GM20431 (cell line): ENCODE measurements around the gene PAX5.

Experiments used
- in situ Hi-C: fragments of 300-500 bp; cut with MseI, MboI; formaldehyde crosslinking; loops from one replicate; pipeline ENCODE4 v1.15.0; 2020; ENCODE audit warnings: low sequenced_read_pairs; ENCODE audit not compliant: unreplicated experiment

Gene PAX5

DNA sequence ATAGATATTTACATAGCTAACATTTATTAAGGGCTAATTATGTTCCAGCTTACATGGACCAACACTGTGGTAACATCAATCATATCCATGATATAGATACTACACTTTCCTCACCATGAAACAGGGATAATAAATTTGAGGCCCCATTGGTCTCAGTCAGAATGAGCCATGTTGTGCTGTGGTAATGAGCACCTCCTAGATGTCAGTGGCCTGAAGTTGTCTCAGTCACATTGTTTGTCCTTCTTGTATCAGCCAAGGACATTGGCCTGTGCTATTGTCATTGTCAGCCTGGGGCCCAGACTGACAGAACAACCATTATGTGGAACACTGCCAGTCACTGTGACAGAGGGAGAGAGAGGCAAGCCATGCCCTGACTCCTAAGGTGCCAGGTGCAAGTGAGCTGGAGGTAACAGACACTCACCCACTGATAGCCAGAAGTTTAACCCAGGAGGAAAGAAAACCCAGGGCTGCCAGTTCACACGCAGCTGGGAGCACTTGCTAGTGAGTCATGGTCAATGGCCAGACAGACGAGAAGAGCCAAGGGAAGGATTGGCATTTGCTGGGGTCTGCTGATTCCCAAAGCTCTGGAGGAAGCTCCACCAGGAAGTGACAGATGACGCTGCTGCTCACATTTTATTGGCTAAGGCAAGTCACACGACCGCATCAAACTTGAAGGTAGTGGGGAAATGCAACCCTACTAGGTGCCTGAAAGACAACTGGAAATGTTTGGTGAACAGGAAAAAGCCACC is 237.2 kb downstream of the PAX5 start:
- in situ Hi-C loops: no loop called here

- in situ Hi-C loops: no loop called here
These were observed 239.6 kb downstream of the PAX5 start for GRCh38 chr9:36794461-36794860.

GRCh38 chr9:36793277-36793676 is 240.8 kb downstream of the PAX5 start:
- in situ Hi-C loops: no loop called here

DNA sequence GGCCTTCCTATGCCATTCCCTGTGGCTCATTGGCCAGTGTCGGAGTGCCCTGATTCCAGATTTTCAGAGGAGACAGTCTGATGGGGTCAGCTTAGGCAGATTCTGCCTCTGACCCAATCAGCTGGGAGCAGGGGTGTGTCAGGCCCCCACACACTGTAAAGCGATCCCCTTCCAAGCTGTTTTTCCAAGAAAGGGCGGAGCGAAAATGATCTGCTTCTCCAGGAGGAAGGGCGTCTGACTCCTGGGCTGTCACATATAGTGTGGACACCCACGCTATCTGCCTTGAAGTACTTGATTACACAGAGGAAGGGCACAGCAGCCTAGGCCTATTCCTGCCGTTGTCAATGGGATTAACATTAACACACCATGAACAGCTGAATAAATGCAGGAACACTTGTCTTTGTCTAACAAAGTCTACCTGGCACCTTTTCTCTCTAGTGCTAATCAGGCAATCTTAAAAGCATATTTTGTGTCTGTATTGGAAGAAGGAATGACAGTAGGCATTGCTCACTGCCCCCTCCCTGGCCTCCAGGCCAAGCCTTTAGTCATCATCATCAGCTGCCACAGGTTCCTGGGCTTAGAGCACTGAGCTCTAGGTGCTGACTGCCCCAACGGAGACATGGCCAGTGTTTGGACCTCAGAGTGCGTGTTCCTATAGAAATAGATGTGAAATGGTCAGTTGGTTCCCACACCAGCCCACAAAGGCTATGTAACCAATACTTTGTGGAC is 242.7 kb downstream of the PAX5 start:
- in situ Hi-C loops: no loop called here

- in situ Hi-C loops: no loop called here
These were observed 244.2 kb downstream of the PAX5 start for GRCh38 chr9:36789886-36790285.

DNA sequence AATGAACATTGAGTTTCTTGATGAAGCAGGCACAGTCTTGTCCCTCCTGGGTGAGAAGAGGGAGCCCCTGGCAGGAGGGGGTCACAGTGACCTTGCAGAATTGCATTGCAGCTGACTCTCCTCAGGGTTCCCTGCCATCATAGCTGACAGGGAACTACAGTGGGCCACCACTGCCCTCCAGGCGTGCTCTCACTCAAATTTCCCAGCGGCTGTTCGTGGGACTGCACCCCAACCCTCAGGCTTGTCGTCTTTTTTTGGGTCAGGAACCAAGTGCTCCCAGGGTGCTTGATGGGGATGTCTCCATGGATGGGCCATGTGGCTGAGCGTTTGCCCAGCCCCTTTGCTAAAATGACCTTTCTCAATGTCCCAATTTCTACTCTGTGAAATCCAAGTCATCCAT is 245.5 kb downstream of the PAX5 start:
- in situ Hi-C loops: no loop called here

- in situ Hi-C loops: no loop called here
These were observed 246.4 kb downstream of the PAX5 start for GRCh38 chr9:36787709-36788108.
